OCI-M2 (cell line): Measurements from ENCODE around the gene DQX1.
A peak's percentile ranks its signal among the peaks of the same experiment; 100 is the strongest.

ENCODE experiments used
- DNase-seq: peaks from one replicate; lab custom pipeline; 2025; ENCODE audit not compliant: unreplicated experiment; lab: John Stamatoyannopoulos, UW

Gene DQX1

GRCh38 chr2:74534411-74534810, 8.4 kb upstream of the DQX1 start:
- no peak for DNase-seq

DNA sequence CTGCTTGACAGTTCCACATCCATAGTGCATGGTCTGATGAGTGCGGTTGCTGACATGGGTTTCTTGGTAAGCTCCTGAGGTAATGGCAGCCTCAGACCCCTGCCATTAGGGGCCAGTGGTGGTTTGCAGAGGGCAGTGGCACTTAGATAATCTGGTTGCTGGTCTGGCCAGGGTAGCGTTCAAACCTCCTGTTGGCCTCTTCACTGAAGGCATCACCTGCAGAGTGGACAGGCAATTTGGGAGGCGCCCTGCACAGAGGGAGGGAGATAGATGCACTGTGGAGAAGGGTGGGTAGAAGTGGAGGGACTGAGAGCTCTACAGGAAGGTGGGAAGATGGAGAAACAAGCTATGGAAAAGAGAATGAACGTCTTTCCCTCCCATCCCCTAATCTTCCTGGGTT, 7.4 kb upstream of the DQX1 start:
- no peak for DNase-seq

GRCh38 chr2:74532222-74532621, 6.2 kb upstream of the DQX1 start:
- DNase-seq: no peak

DNA sequence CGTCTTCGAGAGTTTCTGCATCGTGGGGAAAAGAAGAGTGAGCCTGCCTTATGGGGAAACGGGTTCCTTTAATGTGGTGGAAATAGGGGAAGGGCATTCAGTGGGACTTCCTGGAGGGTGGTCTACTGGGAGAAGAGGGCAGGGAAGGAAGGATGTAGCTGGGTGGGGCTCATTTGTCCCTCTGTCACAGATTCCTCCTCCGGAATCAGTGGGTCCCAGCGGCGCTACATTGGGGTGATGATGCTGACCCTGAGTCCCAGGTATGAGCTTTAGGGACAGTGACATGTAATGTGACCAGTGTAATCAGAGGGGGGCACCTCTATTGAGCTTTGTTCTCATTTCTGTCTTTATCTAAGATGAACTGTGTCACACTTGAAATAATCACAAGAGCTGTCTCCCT, 5.6 kb upstream of the DQX1 start:
- DNase-seq: no peak

GRCh38 chr2:74530239-74531187, 4.5 kb upstream of the DQX1 start:
- DNase-seq: no peak

- DNase-seq: peak; percentile 62
These were observed 3.6 kb upstream of the DQX1 start, which contains the start of the genes AUP1 and HTRA2 for GRCh38 chr2:74529357-74530238. Gene AUP1 (minus strand): TSS chr2:74529706. CDS start chr2:74529629, 77 bp downstream. Gene HTRA2 (plus strand): TSS chr2:74529933. CDS start chr2:74530007, 74 bp downstream.

- DNase-seq: no peak
These were observed 2.7 kb upstream of the DQX1 start for GRCh38 chr2:74528600-74529356.

DNA sequence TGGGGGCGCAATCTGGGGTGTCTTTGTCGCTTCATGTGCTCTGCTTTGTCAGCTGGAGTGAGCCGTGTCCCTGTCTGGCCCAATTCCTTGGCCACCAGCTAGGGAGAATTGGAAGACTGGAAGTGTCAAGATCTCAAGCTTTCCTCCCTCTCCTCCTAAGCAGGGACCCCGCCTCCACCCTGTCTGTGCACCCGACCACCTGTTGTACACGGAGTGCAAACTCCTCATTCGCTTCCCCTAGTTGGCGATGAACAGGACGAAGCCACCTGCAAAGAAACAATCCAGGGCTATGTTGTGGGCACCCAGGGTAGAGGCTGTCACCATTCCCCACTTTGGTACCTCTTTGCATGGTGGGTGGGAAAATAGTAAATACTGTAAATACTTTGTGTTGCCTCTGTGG, 1.7 kb upstream of the DQX1 start:
- no peak for DNase-seq

DNA sequence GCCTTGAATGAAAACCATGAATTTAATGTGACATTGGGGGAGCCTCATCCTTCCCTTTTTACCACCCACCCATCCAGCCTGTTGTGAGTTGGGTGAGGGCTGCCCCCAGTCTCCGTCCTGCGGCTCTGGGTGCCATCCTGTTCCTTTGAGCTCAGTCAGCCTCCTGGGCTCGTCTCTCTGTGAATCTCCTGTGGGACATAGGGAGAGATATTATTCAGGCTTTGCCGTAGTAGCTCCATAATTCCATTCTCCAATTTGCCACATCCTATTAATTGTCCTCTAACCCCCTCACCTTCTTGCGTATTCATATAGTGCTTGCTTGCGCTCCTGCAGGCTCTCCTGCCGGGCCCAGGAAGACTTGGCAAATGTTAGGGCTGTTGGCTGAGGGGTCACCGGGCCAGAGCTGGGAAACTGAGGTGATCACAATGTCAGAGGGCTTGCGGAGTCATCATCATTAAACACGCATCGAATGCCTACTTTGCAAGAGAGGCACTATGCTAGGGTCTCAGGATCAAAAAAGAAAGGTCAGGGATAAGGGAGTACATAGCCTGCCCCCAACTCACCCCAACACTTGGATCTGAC, 709 bp upstream of the DQX1 start:
- no peak for DNase-seq

- no peak for DNase-seq
These were observed 895 bp downstream of the DQX1 start for GRCh38 chr2:74524955-74525716.

DNA sequence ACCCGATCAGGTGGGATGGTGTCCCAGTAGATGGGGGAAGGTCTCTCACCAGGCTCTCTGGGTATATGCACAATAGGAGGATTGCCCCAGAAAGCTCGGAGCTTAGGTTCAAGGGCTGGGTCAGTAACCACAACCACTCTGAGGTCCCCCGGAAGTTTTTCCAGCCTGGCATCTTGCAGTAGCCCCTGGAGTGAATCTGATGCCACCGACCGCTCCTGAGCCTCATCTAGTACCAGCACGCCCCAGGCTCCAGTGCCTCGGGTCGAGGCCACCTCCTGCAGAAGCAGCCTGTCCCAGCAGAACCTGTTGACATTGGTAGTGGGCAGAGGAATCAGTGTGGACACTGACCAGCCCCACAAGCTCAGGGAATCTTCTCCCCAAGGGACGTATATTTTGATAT, 2.0 kb downstream of the DQX1 start:
- DNase-seq: no peak

DNA sequence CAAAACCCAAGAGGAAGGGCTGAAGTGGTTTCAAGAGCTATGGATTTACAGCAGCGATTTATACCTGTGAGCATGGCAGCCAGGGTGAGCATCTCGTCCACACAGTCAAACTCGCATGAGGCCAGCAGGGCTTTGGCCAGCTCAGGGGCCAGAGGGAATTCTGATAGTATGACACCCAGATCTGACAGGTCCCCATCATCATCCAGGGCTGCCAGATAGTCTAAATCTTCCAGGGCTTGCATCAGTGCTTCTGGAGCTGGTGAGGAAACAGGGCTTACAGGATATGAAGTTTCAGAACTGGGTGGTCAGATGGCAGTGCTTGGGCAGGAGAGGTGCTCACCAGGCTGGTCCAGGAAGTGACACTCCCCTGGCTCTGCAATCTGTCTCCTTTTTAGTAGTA, 3.5 kb downstream of the DQX1 start:
- DNase-seq: no peak

GRCh38 chr2:74516650-74517049, 9.4 kb downstream of the DQX1 start:
- DNase-seq: no peak

DNA sequence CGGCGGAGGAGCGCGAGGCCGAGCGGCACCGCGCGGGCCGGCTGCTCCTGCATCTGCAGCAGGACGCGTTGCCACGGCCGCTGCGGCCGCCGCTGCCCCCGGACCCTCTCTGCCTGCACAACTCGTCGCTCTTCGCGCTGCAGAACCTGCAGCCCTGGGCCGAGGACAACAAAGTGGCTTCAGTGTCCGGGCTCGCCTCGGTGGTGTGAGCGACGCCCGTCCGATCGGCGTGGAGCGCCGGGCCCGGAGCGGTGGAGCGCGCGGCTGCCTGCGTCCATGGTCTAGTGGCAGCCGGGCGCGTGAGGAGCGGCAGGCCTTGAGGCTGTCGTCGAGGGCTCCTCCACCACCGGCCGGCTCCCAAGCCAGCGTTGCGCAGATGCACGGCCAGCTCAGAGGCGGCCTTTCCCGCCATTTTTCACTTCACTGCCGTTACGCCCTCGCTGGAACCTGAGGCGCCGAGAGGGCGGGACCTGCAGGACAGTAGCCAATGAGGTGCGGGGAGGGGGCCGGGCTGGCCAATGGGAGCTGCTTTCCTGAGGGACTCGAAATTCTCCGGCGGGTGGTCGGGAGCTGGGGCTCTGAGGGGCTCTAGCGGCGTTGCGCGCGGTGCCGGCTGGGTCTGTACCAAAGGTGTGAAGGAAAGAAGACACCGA, 9.9 kb downstream of the DQX1 start:
- DNase-seq: no peak

- DNase-seq: no peak
These were observed 10.6 kb downstream of the DQX1 start for GRCh38 chr2:74515271-74515980.

- DNase-seq: no peak
These were observed 11.4 kb downstream of the DQX1 start, which contains the start of gene TLX2 for GRCh38 chr2:74514368-74515270. Gene TLX2 (plus strand): TSS chr2:74514450. CDS start chr2:74514807, 357 bp downstream.

GRCh38 chr2:74513605-74514367, 12.2 kb downstream of the DQX1 start:
- no peak for DNase-seq
